ENCODE data around the gene CUEDC2.

Gene CUEDC2

GRCh38 chr10:102419269-102420180 lies 12.8 kb downstream of the CUEDC2 start:
- no peak for TF ChIP-seq CTCF (conservative IDR thresholded peaks at IDR 0.05; ENCODE audit: low read depth, low read length)
- DNase-seq (ENCODE audit: low read depth), result no peak
- H3K4me3 ChIP-seq (ENCODE audit: low read depth, low read length), result peak overlapping the region; percentile 86

- peak within 1 kb of the TSS; percentile 42 for H3K4me3 ChIP-seq (ENCODE audit: low read depth, low read length)
- TF ChIP-seq CTCF (conservative IDR thresholded peaks at IDR 0.05; ENCODE audit: low read depth, low read length), result no peak
- DNase-seq (ENCODE audit: low read depth), result no peak
These were observed 13.6 kb downstream of the CUEDC2 start, which contains the start of gene PSD for GRCh38 chr10:102418622-102419268. Gene PSD (minus strand): TSS chr10:102418785. CDS start chr10:102417038, 1,747 bp downstream.

GRCh38 chr10:102416695-102417094 lies 15.7 kb downstream of the CUEDC2 start:
- no peak overlapping the region for H3K4me3 ChIP-seq (ENCODE audit: low read depth, low read length)
- no peak for DNase-seq (ENCODE audit: low read depth)
- no peak for TF ChIP-seq CTCF (conservative IDR thresholded peaks at IDR 0.05; ENCODE audit: low read depth, low read length)

- no peak for DNase-seq (ENCODE audit: low read depth)
- no peak for TF ChIP-seq CTCF (conservative IDR thresholded peaks at IDR 0.05; ENCODE audit: low read depth, low read length)
- H3K4me3 ChIP-seq (ENCODE audit: low read depth, low read length), result no peak overlapping the region
These were observed 16.1 kb downstream of the CUEDC2 start for GRCh38 chr10:102416283-102416682.

- DNase-seq (ENCODE audit: low read depth), result no peak
- TF ChIP-seq CTCF (conservative IDR thresholded peaks at IDR 0.05; ENCODE audit: low read depth, low read length), result no peak
- H3K4me3 ChIP-seq (ENCODE audit: low read depth, low read length), result no peak overlapping the region
These were observed 17.6 kb downstream of the CUEDC2 start for GRCh38 chr10:102414749-102415148.

- no peak for DNase-seq (ENCODE audit: low read depth)
- no peak for TF ChIP-seq CTCF (conservative IDR thresholded peaks at IDR 0.05; ENCODE audit: low read depth, low read length)
- no peak overlapping the region for H3K4me3 ChIP-seq (ENCODE audit: low read depth, low read length)
These were observed 18.4 kb downstream of the CUEDC2 start for GRCh38 chr10:102413806-102414561.

Measured in choroid plexus epithelial cell (primary cell).